Epithelial cell of esophagus (primary cell): ENCODE measurements around the gene CLN5.

Experiments
- DNase-seq: peaks from one replicate; pipeline ENCODE4 v3.0.0; 2010; ENCODE audit warnings: low read depth
- H3K4me3 ChIP-seq: 2 replicates; pipeline ENCODE4 v1.5.1; 2011; ENCODE audit warnings: mild to moderate bottlenecking, low read length, control low read depth
- TF ChIP-seq, protein P1 (sequence below): IDR thresholded peaks from 2 replicates; pipeline ENCODE4 v1.5.1; 2011; ENCODE audit warnings: low read depth, mild to moderate bottlenecking, low read length, control low read depth, inconsistent platforms; ENCODE audit not compliant: insufficient read depth; ENCODE audit errors: missing control alignments

The CLN5 gene

DNA sequence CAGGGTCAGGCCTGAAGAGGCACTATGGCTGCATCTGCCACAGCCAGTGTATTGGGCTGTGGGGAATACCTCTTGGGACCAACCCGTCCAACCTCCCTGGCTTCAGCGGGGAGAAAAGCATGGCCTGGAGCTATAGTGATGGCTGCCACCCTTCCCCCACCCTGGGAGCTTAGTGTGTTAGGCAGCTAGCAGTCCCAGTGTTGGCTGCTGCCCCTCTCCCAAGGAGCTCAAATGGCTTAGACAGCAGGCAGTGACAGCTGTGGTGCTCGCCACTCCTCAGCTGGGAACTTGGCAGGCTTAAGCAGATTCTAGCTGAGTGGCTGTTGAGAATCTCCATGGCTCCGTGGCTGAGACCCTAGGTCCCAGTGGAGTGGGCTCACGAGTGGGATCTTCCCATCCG is 23.8 kb upstream of the CLN5 start:
- no peak overlapping the region for H3K4me3 ChIP-seq
- DNase-seq = no peak
- TF ChIP-seq, protein P1, sequence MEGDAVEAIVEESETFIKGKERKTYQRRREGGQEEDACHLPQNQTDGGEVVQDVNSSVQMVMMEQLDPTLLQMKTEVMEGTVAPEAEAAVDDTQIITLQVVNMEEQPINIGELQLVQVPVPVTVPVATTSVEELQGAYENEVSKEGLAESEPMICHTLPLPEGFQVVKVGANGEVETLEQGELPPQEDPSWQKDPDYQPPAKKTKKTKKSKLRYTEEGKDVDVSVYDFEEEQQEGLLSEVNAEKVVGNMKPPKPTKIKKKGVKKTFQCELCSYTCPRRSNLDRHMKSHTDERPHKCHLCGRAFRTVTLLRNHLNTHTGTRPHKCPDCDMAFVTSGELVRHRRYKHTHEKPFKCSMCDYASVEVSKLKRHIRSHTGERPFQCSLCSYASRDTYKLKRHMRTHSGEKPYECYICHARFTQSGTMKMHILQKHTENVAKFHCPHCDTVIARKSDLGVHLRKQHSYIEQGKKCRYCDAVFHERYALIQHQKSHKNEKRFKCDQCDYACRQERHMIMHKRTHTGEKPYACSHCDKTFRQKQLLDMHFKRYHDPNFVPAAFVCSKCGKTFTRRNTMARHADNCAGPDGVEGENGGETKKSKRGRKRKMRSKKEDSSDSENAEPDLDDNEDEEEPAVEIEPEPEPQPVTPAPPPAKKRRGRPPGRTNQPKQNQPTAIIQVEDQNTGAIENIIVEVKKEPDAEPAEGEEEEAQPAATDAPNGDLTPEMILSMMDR = no peak

DNA sequence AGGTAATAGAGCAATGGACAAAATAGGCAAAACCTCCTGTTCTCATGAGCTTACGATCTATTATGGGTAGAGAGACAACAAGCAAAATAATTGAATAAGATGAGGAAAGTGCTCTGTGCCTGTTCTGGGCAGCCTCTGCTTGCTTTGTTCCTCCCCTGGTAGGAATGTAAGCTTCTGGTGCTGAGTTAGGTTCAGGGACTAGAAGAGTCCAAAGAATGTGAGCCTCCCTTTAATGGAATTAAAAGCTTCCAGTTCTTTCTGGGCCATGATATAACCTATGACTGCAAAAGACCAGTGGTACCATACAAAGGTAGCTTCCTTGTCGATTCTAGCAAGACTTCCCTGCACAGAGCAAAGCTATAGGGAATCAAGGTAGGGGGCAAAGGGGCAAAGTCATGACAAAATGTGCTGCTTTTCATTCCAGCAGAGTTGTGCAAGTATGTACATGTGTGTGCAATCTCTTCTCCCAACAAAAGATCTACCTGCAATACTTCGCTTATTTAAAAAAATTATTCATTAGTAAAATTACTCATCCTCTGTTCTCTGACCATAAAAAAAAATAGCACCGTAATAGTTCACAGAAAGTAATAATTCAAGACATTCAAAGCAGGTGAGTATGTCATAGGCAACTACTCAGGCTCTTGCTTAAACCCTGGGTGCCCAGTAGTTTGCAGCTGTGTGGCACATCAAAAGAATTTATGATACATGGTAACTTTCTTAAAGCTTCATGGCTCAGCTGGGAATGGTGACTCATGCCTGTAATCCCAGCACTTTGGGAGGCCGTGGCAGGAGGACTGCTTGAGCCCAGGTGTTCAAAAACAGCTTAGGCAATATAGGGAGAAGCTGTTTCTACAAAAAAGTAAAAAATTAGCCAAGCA is 22.2 kb upstream of the CLN5 start:
- no peak overlapping the region for H3K4me3 ChIP-seq
- peak; percentile 95 for DNase-seq
- TF ChIP-seq, protein P1 = no peak

DNA sequence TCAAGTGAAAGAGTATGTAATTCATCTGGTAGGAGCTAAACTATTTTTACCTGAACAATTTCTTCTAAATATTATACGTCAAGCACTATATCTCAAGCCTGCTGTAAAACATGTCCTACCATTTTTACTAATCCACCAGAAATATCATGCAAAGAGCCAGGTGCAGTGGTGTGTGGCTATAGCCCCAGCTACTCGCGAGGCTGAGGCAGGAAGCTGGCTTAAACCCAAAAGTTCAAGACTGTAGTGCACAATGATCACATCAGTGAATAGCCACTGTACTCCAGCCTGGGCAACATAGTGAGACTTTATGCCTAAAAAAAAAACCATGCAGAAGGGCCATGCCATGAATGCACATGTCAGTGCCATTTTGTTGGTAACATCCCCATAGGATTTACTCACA is 20.7 kb upstream of the CLN5 start:
- no peak for DNase-seq
- no peak overlapping the region for H3K4me3 ChIP-seq
- TF ChIP-seq, protein P1 = no peak

DNA sequence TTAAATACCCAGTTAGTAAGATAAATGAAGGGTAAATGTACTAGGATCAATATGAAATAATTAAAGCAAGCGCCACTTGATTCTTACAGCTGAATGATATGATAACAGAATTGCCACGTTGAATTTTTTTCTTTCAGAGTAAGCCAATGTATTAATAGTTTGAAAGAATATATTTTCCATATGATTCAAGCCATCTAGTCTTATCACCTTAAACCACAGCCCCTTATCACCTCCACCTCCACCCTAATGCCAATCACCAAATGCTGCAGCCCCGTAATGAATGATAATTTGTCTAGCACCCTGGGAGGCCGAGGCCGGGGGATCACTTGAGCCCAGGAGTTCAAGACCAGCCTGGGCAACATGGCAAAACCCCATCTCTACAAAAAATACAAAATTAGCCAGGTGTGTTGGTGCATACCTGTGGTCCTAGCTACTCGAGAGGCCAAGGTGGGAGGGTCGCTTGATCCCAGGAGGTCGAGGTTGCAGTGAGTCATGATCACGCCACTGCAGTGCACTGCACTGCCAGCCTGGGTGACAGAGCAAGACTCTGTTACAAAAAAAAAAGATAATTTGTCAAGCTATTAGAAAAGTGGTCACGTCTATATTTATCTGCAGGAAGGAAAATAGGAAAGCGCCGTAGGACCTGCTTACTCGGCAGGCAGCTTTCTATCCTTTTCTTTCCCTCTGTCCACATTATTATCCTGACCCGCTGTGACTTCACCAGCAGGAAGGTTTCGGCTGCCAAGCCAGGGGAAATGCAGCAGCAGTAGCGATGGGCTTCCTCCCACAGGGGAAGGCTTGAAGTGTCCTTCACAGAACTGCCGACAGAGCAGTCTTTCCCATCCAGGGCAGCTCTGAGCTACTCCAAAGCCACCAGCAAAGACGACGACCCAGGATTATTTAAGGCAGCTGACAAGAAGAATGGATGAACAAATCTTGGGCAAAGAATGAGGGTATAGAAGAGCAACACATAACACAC is 19.7 kb upstream of the CLN5 start:
- DNase-seq = no peak
- no peak overlapping the region for H3K4me3 ChIP-seq
- TF ChIP-seq, protein P1 = no peak

DNA sequence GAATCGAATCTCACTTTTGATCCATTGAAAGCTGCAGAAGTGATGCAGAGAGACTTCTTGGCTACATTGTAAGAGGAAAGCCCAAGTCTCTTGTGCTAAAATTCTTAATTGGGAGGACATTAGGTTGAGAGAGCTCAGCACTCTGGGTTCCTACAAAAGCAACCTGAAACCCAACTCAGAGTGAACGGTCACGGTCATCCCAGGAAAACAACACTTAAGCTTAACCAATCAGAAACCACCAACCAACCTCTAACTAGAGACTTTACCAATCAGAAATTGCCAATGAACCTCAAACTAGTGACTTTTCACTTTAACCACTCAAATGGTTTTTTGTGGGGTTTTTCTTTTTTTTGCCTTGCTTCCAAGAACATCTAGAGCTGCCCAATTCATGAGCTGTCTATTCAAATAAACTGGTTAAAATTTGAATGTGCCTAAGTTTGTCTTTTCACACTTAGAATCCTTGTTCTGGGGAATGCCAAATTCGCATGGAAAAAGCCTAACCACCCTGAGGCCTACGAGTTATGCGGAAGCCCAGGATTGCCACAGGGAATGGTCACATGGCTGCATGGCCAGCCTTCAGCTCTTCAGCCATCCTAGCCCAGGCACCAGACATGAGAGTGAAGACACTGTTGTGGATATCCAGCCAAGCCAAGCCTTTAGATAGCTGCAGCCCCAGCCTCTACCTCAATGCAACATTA is 17.8 kb upstream of the CLN5 start:
- TF ChIP-seq, protein P1 = no peak
- no peak overlapping the region for H3K4me3 ChIP-seq
- no peak for DNase-seq

DNA sequence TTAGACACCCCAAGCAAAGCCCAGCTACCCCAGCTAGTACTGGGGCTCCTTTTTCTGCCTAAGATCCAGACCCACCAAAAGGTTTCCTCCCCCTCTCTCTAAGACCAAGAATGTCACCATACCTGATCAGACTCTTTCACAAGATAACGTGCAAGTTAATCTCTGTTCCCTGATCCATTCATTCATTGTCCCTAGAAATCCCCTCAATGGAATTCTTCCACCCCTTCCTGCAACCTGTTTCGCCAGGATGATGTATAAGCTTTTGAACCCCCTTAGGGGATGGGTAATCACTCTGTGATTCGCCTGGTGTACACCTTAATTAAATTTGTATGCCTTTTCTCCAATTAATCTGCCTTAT is 17.3 kb upstream of the CLN5 start:
- no peak overlapping the region for H3K4me3 ChIP-seq
- TF ChIP-seq, protein P1 = no peak
- no peak for DNase-seq
